PC-3 (cell line): ENCODE results near the gene JMJD4. TPM values are rescaled to one million over a fixed set of nuclear protein-coding genes. Genes with fewer than 3 reads are reported as not detected.

Experiments used
- ATAC-seq: fragments of 200-7000 bp; cut with Tn5 transposase; 2 replicates; pipeline ENCODE4 v1.9.1; 2020; ENCODE audit warnings: mild to moderate bottlenecking, moderate library complexity
- BruUV-seq: library from RNA; stranded (reverse); fragments of 400-500 nt; replicated peaks from 2 replicates; lab custom pipeline; 2021; lab: Mats Ljungman, UMichigan
- CTCF ChIA-PET: fragments of 300-600 bp; sonication (Branson Sonifier 250); formaldehyde crosslinking; loops from one replicate; lab custom pipeline; 2022; ENCODE audit warnings: antibody characterized with exemption; lab: Charles Lee
- POLR2A ChIA-PET: fragments of 300-600 bp; sonication (Branson Sonifier 250); formaldehyde crosslinking; loops from one replicate; lab custom pipeline; 2022; ENCODE audit warnings: antibody characterized with exemption; ENCODE audit not compliant: unreplicated experiment; lab: Charles Lee
- DNase-seq: peaks from one replicate; pipeline ENCODE4 v3.0.0-alpha.2; 2015
- H2AFZ ChIP-seq: fragments of 300-600 bp; sonication (generic); 2 replicates; pipeline ENCODE4 v1.6.0; 2016; ENCODE audit warnings: antibody characterized with exemption, low read length
- H3F3A ChIP-seq: fragments of 300-600 bp; sonication (generic); one replicate; pipeline ENCODE4 v1.6.0; 2017; ENCODE audit warnings: antibody characterized with exemption, low read length, control low read depth, mild to moderate bottlenecking; ENCODE audit not compliant: unreplicated experiment
- H3K27ac ChIP-seq: fragments of 300-600 bp; sonication (generic); 2 replicates; pipeline ENCODE4 v1.5.1; 2016; ENCODE audit warnings: mild to moderate bottlenecking, low read length
- H3K27me3 ChIP-seq: fragments of 300-600 bp; sonication (generic); 2 replicates; pipeline ENCODE4 v1.6.1; 2016; ENCODE audit warnings: low read length, mixed read lengths
- H3K36me3 ChIP-seq: fragments of 300-600 bp; sonication (generic); 2 replicates; pipeline ENCODE4 v1.6.1; 2016; ENCODE audit warnings: low read depth, mixed run types, low read length, mixed read lengths
- H3K4me1 ChIP-seq: fragments of 300-600 bp; sonication (generic); 2 replicates; pipeline ENCODE4 v1.5.1; 2016; ENCODE audit warnings: low read length; ENCODE audit not compliant: insufficient read depth
- H3K4me2 ChIP-seq: fragments of 300-600 bp; sonication (generic); 2 replicates; pipeline ENCODE4 v1.6.0; 2016; ENCODE audit warnings: low read length
- H3K4me3 ChIP-seq: fragments of 300-600 bp; sonication (generic); 2 replicates; pipeline ENCODE4 v1.5.1; 2016; ENCODE audit warnings: mild to moderate bottlenecking, low read length, mixed read lengths
- H3K79me2 ChIP-seq: fragments of 300-600 bp; sonication (generic); 2 replicates; pipeline ENCODE4 v1.6.1; 2017; ENCODE audit warnings: low read length, mixed read lengths
- H3K9ac ChIP-seq: fragments of 300-600 bp; sonication (generic); 2 replicates; pipeline ENCODE4 v1.6.0; 2016; ENCODE audit warnings: mild to moderate bottlenecking, low read length
- H3K9me2 ChIP-seq: fragments of 300-600 bp; sonication (generic); replicated peaks from 2 replicates; pipeline ENCODE4 v1.6.1; 2016; ENCODE audit warnings: mixed run types, low read length, mixed read lengths
- H3K9me3 ChIP-seq: fragments of 300-600 bp; sonication (generic); 2 replicates; pipeline ENCODE4 v1.6.1; 2016; ENCODE audit warnings: low read length, mixed read lengths
- H4K20me1 ChIP-seq: fragments of 300-600 bp; sonication (generic); 2 replicates; pipeline ENCODE4 v1.6.1; 2016; ENCODE audit warnings: low read length, mixed read lengths
- EZH2 ChIP-seq: fragments of 300-600 bp; sonication (generic); IDR thresholded peaks from one replicate; pipeline ENCODE4 v1.6.1; 2017; ENCODE audit warnings: antibody characterized with exemption, mild to moderate bottlenecking, low read length; ENCODE audit not compliant: unreplicated experiment
- EZH2phosphoT487 ChIP-seq: fragments of 300-600 bp; sonication (generic); IDR thresholded peaks from 2 replicates; pipeline ENCODE4 v1.6.1; 2018; ENCODE audit warnings: mild to moderate bottlenecking, antibody characterized with exemption, low read length, borderline replicate concordance
- intact Hi-C: fragments of 100-400 bp; cut with micrococcal nuclease; formaldehyde crosslinking; loops from 2 replicates; pipeline ENCODE4 v1.9.0; 2023
- total RNA-seq: library from RNA; depleted of rRNA; stranded (reverse); fragments of >200 nt; gene quantifications from 2 replicates; pipeline ENCODE4 v1.2.3, GENCODE V29; 2014
- TF ChIP-seq, protein P1 (sequence below): fragments of 300-600 bp; sonication (generic); conservative IDR thresholded peaks from 2 replicates; pipeline ENCODE4 v1.5.1; 2017; ENCODE audit warnings: antibody characterized with exemption, low read depth, mild to moderate bottlenecking, low read length

The JMJD4 gene
- total RNA-seq, 1 experiment from 2014 or later, result 80.5 TPM

GRCh38 chr1:227736814-227737432, 1.8 kb upstream of the JMJD4 start:
- Histone ChIP-seq H3K27ac (no peak overlapping the region), H3K4me2 (peak overlapping the region; percentile 86), H3F3A (no peaks in the 10 kb centered on the region), H4K20me1 (peaks cover 18% of the 10 kb centered on the region; the same call in 1 of the 2 replicates), H3K9ac (no peak overlapping the region), H3K36me3 (peaks cover 17% of the 10 kb centered on the region), H3K9me3 (no peaks in the 10 kb centered on the region), H3K4me3 (peak overlapping the region; percentile 80; the same call in 1 of the 2 replicates), H3K79me2 (peaks cover 96% of the 10 kb centered on the region), H3K9me2 (no peaks in the 10 kb centered on the region), H2AFZ (no peak overlapping the region), H3K4me1 (peaks cover 22% of the 10 kb centered on the region), H3K27me3 (no peaks in the 10 kb centered on the region)
- TF ChIP-seq EZH2phosphoT487, result no peak
- no peak for TF ChIP-seq EZH2
- TF ChIP-seq, protein P1, sequence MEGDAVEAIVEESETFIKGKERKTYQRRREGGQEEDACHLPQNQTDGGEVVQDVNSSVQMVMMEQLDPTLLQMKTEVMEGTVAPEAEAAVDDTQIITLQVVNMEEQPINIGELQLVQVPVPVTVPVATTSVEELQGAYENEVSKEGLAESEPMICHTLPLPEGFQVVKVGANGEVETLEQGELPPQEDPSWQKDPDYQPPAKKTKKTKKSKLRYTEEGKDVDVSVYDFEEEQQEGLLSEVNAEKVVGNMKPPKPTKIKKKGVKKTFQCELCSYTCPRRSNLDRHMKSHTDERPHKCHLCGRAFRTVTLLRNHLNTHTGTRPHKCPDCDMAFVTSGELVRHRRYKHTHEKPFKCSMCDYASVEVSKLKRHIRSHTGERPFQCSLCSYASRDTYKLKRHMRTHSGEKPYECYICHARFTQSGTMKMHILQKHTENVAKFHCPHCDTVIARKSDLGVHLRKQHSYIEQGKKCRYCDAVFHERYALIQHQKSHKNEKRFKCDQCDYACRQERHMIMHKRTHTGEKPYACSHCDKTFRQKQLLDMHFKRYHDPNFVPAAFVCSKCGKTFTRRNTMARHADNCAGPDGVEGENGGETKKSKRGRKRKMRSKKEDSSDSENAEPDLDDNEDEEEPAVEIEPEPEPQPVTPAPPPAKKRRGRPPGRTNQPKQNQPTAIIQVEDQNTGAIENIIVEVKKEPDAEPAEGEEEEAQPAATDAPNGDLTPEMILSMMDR, result no peak
- ATAC-seq (no peak), DNase-seq (peak; percentile 20)
- POLR2A ChIA-PET, result no interaction called here
- CTCF ChIA-PET, result no interaction called here
- intact Hi-C loops, result no loop called here
- BruUV-seq, result TSS peak; percentile 2

DNA sequence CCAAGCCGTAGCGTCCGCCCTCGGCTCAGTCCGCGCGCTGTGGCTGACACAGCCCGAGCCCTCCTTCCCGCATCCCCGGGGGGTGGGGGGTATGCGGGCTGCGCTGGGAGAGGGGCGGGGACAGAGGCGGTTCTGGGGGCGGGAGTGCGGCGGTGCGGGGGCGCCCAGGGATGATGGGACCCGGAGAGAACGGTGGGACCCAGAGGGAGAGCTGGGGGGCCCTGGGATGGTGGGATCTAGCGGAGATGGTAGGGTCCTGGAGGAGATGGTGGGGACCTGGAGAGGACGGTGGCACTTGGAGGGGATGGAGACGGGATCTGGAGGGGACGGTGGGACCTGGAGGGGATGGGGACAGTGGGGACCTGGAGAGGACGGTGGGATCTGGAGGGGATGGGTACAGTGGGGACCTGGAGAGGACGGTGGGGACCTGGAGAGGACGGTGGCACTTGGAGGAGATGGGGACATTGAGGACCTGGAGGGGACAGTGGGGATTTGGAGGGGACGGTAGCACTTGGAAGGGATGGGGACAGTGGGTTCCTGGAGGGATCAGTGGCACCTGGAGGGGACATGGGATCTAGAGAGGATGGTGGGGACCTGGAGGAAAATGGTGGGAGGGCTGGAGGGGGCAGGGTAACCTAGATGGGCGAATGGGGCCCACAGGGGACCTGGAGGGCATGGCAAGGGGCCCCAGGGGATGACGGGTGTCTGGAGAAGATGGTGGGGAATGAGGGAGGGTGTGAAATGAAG, 610 bp upstream of the JMJD4 start:
- DNase-seq, result no peak
- TF ChIP-seq, protein P1, result no peak
- TF ChIP-seq EZH2phosphoT487, result no peak
- no peak for TF ChIP-seq EZH2
- Histone ChIP-seq H3K9ac (peak overlapping the region; percentile 91), H3K4me1 (peaks cover 22% of the 10 kb centered on the region), H3K9me2 (no peaks in the 10 kb centered on the region), H3K27ac (no peak overlapping the region), H3K9me3 (no peaks in the 10 kb centered on the region), H4K20me1 (peaks cover 12% of the 10 kb centered on the region; the same call in 1 of the 2 replicates), H3K27me3 (no peaks in the 10 kb centered on the region), H3F3A (no peaks in the 10 kb centered on the region), H3K4me2 (peak overlapping the region; percentile 86), H2AFZ (peak overlapping the region; percentile 87), H3K36me3 (peaks cover 25% of the 10 kb centered on the region), H3K4me3 (peak overlapping the region; percentile 80), H3K79me2 (peaks cover 86% of the 10 kb centered on the region)
- intact Hi-C loops, result loop anchor here (2.0 kb wide), 2 partner anchors 23 to 53 kb away; no protein-coding TSS in a partner anchor
- ChIA-PET POLR2A (no interaction called here), CTCF (no interaction called here)
- no peak; the same call in 1 of the 2 replicates for ATAC-seq
- BruUV-seq, result no TSS peak
